ENCODE data around the gene ABLIM2. TPM values are rescaled to one million over a fixed set of nuclear protein-coding genes. Genes with fewer than 3 reads are reported as not detected.
A peak's percentile ranks its signal among the peaks of the same experiment; 100 is the strongest.

Gene ABLIM2
- polyA plus RNA-seq, 4 donors: 6.2 to 8.4 (median 6.8) TPM

DNA sequence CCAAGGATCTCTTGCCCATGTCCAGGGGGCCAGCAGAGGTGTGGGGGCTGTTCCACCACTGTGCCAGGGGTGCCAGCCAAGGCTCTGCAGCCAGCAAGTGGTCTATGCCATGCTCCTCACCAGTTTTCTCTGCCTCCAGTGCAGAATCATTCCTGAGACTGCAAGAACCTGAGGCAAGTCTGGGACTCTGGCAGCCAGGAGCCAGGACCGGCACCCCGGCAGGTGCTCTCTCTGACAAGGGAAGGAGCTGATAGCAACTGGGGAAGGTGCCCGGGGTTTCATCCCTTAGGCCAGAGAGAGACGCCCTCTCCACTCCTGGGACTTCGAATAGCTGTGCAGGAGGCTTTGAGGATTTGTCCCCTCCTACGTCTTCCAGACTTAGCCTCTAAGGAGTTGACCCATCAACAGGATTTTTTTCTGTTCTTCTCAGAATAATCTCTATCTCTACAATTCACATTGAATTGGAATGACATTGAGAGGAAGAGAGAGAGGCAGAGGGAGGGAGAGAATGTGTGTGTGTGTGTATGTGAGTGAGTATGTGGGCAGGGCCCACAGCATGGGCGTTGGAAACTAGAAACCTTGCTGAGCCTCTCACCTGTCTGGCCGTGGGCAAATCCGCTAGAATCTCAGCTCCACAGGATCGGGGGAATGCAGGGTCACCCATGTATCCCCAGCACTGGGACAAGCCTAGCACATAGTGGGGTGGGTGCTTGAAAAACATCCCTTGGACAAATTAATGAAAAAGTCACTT lies 144.5 kb downstream of the ABLIM2 start:
- no peak for DNase-seq (ENCODE audit: low read depth in 4 of 4, low spot score in 2 of 4)

GRCh38 chr4:8012517-8012916 lies 146.1 kb downstream of the ABLIM2 start:
- no peak for DNase-seq (ENCODE audit: low read depth in 4 of 4, low spot score in 2 of 4)

GRCh38 chr4:8010618-8011017 lies 148.0 kb downstream of the ABLIM2 start:
- DNase-seq (ENCODE audit: low read depth in 4 of 4, low spot score in 2 of 4): peak; percentile 81 to 96 (median 89)

GRCh38 chr4:8009710-8010511 lies 148.7 kb downstream of the ABLIM2 start:
- peak in 1 of 4 donors; percentile 13 for DNase-seq (ENCODE audit: low read depth in 4 of 4, low spot score in 2 of 4)

DNA sequence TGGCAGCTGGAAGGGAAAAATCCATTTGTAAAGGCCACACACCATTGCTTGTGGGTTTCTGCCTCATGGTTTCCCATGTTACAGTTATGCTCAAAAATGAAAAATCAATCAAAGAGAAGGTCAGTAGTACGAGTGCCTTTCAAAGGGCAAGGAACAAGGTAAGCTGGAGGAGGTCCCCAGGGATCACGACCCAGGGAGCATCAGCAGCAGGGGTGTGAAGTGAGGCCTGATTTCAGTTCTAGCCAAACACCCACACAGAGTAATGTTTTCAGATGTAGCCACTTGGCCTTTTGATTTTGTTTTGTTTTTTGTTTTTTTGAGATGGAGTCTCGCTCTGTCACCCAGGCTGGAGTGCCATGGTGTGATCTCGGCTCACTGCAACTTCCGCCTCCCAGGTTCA lies 149.5 kb downstream of the ABLIM2 start:
- no peak for DNase-seq (ENCODE audit: low read depth in 4 of 4, low spot score in 2 of 4)

DNA sequence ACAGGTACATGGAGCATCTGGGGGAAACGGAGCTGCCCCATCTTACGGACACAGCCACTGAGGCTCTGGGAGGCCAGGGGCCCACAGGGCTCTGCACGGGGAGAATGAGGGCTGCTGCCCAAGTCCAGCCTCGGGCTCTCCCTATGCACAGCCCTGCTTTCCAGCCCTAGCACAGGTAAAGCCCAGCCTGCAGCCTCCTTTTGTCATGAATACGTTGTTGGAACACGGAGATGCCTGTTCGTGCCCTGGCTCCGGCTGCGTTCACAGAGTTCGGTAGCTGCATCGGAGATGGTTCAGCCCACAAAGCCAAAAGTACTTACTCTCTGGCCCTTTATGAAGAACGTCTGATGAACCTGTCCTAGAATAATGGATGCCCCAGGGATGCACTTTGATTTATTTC lies 150.2 kb downstream of the ABLIM2 start:
- DNase-seq (ENCODE audit: low read depth in 4 of 4, low spot score in 2 of 4): no peak

DNA sequence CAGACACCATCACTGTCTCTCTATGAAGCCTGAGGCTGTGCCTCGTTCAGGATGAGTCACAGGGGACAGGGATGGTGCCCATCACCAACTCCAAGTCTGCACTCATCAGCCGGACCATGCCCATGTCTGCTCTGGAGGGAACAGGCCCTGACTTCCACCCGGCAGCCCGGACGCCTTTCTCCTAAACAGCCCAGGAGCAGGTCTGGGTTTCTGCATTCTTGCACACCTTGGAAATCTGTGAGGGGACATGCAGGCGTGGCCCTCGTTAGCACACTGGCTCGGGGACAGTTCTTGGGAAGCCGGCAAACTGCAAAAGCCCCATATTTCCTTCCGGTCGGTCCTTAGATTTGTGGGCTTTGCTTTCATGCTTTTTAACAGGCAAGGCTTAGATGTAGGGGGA lies 151.0 kb downstream of the ABLIM2 start:
- DNase-seq (ENCODE audit: low read depth in 4 of 4, low spot score in 2 of 4): no peak

GRCh38 chr4:8006471-8006870 lies 152.1 kb downstream of the ABLIM2 start:
- no peak for DNase-seq (ENCODE audit: low read depth in 4 of 4, low spot score in 2 of 4)

GRCh38 chr4:8005814-8006215 lies 152.8 kb downstream of the ABLIM2 start:
- no peak for DNase-seq (ENCODE audit: low read depth in 4 of 4, low spot score in 2 of 4)

- no peak for DNase-seq (ENCODE audit: low read depth in 4 of 4, low spot score in 2 of 4)
Observed at GRCh38 chr4:8005033-8005808, 153.4 kb downstream of the ABLIM2 start.

- DNase-seq (ENCODE audit: low read depth in 4 of 4, low spot score in 2 of 4): no peak
Observed at GRCh38 chr4:8004066-8004465, 154.5 kb downstream of the ABLIM2 start.

- no peak for DNase-seq (ENCODE audit: low read depth in 4 of 4, low spot score in 2 of 4)
Observed at GRCh38 chr4:8002525-8003309, 155.9 kb downstream of the ABLIM2 start.

DNA sequence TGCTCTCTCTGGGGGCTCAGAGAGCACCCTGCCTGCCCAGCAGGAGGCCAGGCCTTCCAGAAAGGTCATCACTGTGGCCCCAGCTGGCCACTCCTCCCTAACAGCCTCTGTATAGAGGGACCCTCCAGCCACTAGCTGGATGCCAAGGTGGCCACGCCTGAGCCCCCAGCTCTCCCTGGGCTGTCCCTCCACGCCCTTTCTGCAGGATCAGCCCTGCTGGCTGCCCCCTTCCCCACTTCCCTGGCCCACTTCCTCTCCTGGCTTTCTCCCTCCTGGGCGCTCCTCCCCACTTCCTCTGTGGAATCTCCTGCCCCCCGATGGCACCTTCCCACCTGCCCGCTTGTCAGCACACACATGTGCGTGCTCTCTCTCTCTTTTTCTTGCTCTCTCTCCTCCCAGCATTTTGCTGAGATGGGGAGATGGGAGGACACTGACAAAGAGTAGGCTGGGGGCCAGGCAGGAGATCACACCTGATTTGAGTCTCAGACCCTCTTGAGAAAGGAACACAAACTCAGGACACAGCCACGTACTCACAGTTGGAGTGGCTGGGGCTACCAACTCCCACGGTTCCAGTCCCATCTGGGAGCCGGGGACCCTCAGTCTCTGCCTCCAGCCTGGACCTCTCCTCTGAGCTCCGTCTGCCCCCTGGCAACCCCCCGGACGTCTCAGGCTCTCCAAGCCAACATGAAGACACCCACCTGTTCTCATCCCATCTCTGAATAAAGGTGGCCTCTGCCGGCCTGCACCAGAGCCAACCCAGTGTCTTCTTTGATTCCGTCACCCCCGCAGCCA lies 156.9 kb downstream of the ABLIM2 start:
- DNase-seq (ENCODE audit: low read depth in 4 of 4, low spot score in 2 of 4): no peak

- DNase-seq (ENCODE audit: low read depth in 4 of 4, low spot score in 2 of 4): no peak
Observed at GRCh38 chr4:8000721-8001491, 157.7 kb downstream of the ABLIM2 start.

GRCh38 chr4:8000247-8000646 lies 158.4 kb downstream of the ABLIM2 start:
- no peak for DNase-seq (ENCODE audit: low read depth in 4 of 4, low spot score in 2 of 4)

DNA sequence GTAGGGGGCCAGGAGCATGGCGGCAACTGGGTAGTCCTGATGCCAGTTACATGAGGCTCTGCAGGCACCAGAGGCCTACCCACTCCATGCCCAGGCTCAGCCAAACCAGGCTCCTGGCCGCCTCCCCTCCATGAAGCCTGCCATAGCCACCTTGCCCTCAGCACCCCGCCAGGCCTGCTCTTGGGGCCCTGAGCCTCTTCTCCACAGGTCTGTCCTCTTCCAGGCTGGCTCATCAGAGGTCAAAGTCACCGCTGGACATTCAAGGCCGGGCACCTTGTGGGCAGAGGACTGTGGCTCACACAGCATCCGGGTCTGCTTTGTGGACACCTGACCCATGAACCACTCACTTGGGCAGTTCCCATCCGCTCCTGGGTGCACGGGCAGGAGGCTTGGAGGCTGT lies 158.9 kb downstream of the ABLIM2 start:
- DNase-seq (ENCODE audit: low read depth in 4 of 4, low spot score in 2 of 4): no peak

DNA sequence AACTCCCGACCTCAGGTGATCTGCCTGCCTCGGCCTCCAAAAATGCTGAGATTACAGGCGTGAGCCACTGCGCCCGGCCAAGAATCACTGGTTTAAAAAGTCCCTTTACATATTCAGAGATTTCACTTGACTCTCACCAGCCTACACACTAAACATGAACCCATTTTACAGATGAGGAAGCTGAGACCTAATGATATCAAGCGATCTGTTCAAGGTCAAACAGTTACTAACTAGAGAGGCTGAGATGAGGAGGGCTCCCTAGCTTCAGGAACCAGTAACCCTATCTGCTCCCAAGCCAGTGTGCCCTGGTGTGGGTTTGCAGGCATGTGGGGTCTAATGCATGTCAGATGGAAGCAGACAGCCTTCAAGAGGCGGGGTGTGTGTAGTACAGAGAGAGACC lies 159.3 kb downstream of the ABLIM2 start:
- no peak for DNase-seq (ENCODE audit: low read depth in 4 of 4, low spot score in 2 of 4)

GRCh38 chr4:7998447-7998846 lies 160.2 kb downstream of the ABLIM2 start:
- no peak for DNase-seq (ENCODE audit: low read depth in 4 of 4, low spot score in 2 of 4)

DNA sequence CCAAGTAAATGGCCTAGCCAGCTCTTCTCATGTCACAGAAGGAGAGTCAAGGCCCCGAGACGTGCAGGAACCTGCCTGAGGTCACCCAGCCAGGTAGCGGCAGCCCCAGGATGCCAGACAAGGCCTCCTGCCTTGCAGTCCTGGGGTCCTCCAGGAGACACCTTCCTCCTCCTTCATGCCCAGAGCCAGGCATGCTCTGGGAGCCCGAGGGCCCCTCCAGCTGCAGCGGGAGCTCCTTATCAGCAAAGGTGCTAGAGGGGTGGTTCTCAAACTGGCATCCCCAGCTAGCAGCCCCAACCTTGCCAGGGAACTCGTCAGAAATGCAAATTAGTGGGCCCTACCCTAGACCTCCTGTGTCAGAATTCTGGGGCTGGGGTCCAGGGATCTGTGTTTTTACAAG lies 162.7 kb downstream of the ABLIM2 start:
- no peak for DNase-seq (ENCODE audit: low read depth in 4 of 4, low spot score in 2 of 4)
